GM19328 (cell line): Measurements from ENCODE around the gene CTNNA3.
"Not testable (repeated sequence)": the region's sequence is repeated elsewhere in the genome, so short reads cannot be mapped to it uniquely, and the experiment has no call there.

Experiments
- ATAC-seq: cut with Tn5 transposase; IDR thresholded peaks from one replicate; pipeline ENCODE4 v1.9.1; 2021; ENCODE audit warnings: mild to moderate bottlenecking, moderate library complexity; ENCODE audit not compliant: unreplicated experiment

CTNNA3 gene

DNA sequence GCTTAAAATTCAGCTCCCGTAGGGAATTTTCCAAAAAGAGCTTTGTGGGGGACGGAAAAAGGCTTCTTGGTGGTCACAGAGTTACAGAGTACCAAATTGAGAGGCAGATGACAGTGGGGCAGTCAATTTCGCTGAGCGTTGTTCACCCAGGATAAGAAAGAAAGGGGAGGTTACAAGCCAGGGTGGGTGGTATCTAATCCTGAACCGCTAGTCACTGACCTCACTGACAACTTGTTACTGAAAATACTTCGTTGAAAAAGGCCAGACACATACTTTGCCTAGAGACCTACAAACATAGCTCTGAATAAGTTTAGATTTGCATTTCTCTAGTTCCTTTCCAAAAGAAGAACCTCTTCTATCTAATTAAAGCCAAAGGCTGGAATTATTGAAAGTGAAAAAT lies at the start of gene CTNNA3:
CTNNA3 (minus strand) TSS at position 167 of the 400 bp plus-strand sequence.
- peak; percentile 86 for ATAC-seq

- ATAC-seq: no peak
Measured at GRCh38 chr10:67735430-67735829, 39.4 kb upstream of the CTNNA3 start.

- ATAC-seq: no peak
Measured at GRCh38 chr10:67733511-67733910, 37.5 kb upstream of the CTNNA3 start.

DNA sequence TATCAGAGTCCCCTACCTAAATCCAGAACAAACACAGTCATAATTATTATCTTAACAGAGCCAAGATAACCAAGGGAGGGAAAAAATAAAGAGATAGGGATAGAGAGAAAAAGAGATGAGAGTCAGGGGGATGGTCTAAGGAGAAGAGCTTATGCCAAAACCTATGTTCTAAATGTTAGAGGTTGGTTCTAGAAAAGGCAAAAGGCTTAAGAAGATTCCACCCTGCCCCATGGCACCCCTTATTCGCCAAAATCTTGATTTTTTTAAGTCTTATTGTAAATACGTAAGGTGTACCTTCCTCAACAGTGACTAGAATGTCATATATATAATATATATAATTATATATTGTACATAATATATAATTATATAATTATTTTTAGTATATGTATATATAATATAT lies 29.6 kb upstream of the CTNNA3 start:
- ATAC-seq: no peak

- no peak for ATAC-seq
Measured at GRCh38 chr10:67723601-67724000, 27.6 kb upstream of the CTNNA3 start.

GRCh38 chr10:67722113-67722512 lies 26.1 kb upstream of the CTNNA3 start:
- peak; percentile 67 for ATAC-seq

DNA sequence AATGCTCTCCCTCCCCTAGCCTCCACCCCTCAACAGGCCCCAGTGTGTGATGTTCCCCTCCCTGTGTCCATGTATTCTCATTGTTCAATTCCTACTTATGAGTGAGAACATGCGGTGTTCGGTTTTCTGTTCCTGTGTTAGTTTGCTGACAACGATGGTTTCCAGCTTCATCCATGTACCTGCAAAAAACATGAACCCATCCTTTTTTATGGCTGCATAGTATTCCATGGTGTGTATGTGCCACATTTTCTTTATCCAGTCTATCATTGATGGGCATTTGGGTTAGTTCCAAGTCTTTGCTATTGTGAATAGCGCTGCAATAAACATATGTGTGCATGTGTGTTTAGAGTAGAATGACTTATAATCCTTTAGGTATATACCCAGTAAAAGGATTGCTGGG lies 20.5 kb upstream of the CTNNA3 start:
- ATAC-seq: not testable (repeated sequence)

GRCh38 chr10:67705921-67706320 lies 9.9 kb upstream of the CTNNA3 start:
- no peak for ATAC-seq

GRCh38 chr10:67699613-67700270 lies 3.7 kb upstream of the CTNNA3 start:
- ATAC-seq: not testable (repeated sequence)

- no peak for ATAC-seq
Measured at GRCh38 chr10:67698164-67698563, 2.2 kb upstream of the CTNNA3 start.

GRCh38 chr10:67697724-67698131 lies 1.7 kb upstream of the CTNNA3 start:
- no peak for ATAC-seq

DNA sequence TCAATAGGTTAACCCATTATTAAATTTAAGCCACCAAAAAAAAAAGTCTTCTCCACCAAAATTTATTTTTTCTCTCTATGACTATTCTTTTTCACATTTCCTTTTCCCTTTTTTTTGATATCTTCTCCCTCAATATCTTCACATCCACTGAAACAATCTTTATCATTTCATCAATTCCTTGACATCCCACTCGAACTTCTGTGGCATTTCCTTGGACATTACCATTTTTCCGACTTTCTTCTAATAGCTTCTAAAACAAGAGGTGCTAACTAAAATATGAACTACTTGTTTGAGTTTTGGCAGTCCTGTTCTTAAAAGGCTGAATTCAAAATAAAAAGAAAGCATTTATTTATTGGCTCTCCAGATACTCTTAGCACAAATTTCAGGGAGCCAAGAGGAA lies 684 bp upstream of the CTNNA3 start:
- no peak for ATAC-seq

- ATAC-seq: no peak
Measured at GRCh38 chr10:67695555-67695954, 440 bp downstream of the CTNNA3 start.

DNA sequence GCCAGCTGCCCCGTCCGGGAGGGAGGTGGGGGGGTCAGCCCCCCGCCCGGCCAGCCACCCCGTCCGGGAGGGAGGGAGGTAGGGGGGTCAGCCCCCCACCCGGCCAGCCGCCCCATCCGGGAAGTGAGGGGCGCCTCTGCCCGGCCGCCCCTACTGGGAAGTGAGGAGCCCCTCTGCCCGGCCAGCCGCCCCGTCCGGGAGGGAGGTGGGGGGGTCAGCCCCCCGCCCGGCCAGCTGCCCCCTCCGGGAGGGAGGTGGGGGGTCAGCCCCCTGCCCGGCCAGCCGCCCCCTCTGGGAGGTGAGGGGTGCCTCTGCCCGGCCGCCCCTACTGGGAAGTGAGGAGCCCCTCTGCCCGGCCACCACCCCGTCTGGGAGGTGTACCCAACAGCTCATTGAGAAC lies 4.1 kb downstream of the CTNNA3 start:
- ATAC-seq: not testable (repeated sequence)

DNA sequence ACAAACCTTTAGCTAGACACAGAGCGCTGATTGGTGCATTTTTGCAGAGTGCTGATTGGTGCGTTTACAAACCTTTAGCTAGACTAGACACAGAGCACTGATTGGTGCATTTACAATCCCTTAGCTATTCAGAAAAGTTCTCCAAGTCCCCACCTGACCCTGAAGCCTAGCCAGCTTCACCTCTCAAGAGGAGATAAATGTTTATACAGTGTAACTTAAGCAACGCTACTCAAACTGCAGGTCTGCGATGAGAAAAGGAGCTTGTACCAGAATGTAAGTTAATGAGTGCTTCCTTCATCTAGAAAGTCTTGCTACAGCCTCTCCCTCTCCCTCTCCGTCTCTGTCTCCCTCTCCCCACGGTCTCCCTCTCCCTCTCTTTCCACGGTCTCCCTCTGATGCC lies 5.5 kb downstream of the CTNNA3 start:
- ATAC-seq: not testable (repeated sequence)

GRCh38 chr10:67684140-67684539 lies 11.9 kb downstream of the CTNNA3 start:
- ATAC-seq: not testable (repeated sequence)

DNA sequence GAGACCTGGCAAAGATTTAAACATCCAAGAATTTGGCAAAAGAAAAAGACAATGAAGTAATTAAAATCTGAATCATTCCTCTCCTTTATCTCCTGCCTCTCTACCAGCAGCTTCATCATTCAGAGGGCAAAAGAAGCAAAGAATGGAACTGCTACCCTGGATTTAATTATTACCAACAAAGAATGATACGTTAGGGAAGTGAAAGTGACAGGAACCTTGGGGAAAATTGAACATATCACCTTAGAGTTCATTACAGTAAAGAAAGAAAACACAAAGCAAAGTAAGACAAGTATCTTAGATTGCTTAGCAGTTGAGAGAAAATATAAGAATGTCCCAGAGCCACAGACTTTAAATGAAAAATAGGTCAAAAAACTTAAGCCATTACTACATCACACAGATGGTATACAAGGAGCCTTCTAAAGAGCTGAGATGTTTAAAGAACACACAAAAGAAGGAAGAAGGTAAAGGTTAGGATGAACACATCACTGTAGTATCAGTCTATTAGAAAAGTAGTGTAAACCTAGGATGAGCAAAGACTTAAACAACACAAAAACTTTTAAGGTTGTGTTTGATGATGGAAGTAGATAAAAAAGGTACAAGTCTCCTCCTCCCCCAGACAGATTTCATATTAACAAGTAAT lies 17.5 kb downstream of the CTNNA3 start:
- ATAC-seq: no peak

DNA sequence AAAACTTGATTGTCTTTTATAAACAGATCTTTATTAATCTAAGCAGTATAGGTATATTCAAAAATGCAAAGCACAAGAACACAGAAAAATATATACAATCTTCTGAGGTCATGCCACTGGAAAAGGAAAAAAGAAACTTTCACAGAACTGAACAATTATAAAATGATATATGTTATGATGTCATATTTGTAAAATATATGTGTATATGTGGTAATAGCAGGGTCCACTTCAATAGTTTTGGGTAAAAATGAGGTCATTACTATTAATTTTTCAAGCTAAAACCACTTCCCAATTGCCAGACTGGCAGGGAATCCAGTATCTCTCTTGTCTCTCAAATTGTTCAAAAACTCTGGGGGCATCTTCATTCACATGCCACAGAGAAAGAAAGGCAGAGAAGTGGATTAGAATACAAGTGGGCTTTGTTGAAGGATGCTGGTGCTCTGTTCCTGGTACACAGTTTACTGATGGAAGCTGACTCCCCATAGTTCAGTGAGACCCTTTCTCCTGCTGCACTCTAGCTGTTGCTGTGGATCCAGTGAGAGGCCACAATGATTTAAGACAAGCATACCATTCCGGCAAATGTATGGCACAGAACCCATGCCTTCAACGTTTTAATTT lies 19.7 kb downstream of the CTNNA3 start:
- ATAC-seq: no peak

- no peak for ATAC-seq
Measured at GRCh38 chr10:67670401-67670800, 25.6 kb downstream of the CTNNA3 start.

GRCh38 chr10:67669978-67670377 lies 26.0 kb downstream of the CTNNA3 start:
- ATAC-seq: no peak

DNA sequence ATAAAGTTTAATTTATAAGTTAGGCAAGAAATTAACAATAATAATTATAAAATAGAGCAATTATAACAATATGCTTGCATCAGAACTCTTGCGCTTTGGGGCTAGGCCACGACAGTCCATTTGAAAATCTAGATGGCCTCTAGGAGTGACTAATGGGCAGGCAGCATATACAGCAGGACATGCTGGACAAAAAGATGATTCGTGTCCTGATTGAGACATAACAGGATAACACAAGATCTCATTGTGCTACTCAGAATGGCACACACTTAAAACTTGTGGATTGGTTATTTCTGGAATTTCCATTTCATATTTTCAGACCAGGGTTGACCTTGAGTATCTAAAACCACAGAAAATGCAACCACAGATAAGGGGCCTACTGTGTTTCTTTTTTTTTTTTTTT lies 27.5 kb downstream of the CTNNA3 start:
- no peak for ATAC-seq

GRCh38 chr10:67667035-67667425 lies 29.0 kb downstream of the CTNNA3 start:
- no peak for ATAC-seq
